NCI-H1048 (cell line): ENCODE measurements around the gene BRAT1.
"Not testable (repeated sequence)": the region's sequence is repeated elsewhere in the genome, so short reads cannot be mapped to it uniquely, and the experiment has no call there.

Experiments used
- DNase-seq: peaks from one replicate; lab custom pipeline; 2025; lab: John Stamatoyannopoulos, UW

The BRAT1 gene

DNA sequence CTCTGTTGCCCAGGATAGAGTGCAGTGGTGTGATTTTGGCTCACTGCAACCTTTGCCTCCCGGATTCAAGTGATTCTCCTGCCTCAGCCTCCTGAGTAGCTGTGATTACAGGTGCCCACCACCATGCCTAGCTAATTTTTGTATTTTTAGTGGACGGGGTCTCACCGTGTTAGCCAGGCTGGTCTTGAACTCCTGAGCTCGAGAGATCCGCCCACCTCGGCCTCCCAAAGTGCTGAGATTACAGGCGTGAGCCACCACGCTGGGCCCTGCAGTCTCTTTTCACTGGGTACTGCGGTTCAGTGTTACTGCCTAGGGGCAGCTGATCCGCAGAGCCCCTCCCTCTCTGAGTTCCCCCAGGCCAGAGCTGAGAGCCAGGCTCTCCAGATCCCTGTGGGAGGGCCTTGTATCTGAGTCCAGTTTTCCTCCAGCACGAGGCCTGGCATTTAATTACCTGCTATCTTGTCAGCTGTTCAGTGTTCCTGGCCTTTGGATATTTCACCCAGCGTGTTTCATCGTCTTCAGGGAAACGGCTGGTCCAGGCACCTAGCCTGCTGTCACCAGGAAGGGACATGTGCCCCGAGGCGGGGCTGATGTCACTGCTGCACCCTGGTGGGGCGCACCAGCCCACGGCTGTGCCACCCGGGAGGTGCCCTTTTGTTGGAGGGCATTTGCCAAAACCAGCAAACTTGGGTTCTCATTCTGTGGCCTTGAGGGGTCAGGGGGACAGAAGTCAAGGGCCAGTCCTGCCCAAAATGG lies 19.3 kb downstream of the BRAT1 start:
- DNase-seq = not testable (repeated sequence)

GRCh38 chr7:2534214-2534613 lies 21.1 kb downstream of the BRAT1 start:
- not testable (repeated sequence) for DNase-seq

DNA sequence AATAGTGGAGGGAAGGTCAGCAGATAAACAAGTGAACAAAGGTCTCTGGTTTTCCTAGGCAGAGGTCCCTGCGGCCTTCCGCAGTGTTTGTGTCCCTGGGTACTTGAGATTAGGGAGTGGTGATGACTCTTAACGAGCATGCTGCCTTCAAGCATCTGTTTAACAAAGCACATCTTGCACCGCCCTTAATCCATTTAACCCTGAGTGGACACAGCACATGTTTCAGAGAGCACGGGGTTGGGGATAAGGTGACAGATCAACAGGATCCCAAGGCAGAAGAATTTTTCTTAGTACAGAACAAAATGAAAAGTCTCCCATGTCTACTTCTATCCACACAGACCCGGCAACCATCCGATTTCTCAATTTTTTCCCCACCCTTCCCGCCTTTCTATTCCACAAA lies 21.8 kb downstream of the BRAT1 start:
- DNase-seq = not testable (repeated sequence)

DNA sequence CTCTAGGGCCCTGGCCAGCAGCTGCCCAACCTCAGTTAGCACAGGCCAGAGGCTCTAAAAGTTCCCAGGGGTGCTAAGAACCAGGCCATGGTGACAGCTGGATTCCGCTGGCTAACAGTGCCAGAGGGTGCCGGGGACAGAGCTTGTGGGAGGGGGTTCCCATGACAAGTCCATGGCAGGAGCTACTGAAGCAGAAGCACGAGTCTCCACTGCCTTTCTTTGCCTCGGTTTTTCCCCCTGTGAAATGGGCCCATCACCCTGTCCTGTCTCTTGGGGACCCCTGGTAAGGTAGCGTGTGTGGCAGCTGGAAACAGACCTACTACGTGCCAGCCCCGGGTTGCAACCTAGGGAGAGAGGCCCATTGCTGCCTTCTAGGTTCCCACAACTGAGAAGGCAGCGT lies 22.5 kb downstream of the BRAT1 start:
- DNase-seq = not testable (repeated sequence)

- DNase-seq = not testable (repeated sequence)
These were observed 23.0 kb downstream of the BRAT1 start for GRCh38 chr7:2532199-2532772.

- DNase-seq = not testable (repeated sequence)
These were observed 23.6 kb downstream of the BRAT1 start for GRCh38 chr7:2531796-2532110.

GRCh38 chr7:2530994-2531795 lies 24.1 kb downstream of the BRAT1 start:
- not testable (repeated sequence) for DNase-seq

GRCh38 chr7:2530071-2530987 lies 25.0 kb downstream of the BRAT1 start:
- DNase-seq = no peak

DNA sequence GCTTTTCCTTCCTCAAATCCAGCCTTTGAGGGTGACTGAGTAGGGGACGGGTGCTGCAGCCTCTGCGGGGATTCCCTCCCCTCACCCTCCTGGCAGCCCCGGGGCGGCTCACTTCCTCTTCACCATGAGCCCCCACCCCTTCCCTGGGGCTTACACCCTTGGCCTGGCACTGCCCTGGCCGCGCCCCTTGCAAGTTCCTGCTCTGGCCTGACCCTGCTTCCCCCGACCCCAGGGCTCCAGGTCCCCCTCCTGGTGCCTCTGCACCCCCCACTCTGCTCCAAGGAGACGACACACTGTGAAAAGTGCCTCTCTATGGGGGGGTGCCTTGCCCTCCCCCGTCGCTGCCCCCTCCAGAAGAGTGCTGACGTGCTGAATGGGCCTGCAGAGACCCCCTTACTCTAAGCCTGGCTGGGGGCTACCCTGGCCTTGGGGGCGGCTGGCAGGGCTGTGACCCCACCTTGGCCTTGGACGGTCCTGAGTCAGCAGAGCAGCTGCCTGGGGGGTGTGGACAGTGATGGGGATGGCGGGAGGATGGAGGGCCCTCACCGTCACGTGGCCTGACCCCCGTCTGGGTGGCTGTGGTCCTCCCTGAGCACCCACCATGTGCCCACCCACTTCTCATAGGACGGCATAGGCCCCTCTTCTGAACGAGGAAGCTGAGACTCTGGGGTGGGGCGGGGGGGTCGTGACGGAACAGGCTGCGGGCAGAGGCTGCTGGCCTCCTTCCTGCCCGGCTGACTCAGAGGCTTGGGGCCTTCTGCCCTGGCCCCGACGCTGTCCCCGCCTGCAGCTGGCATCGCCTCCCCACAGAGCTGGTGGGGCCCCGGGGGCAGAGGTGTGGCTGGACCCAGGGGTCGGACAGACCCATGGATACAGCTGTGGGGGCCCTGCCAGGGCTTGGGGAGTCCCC lies 25.9 kb downstream of the BRAT1 start:
- DNase-seq = no peak

DNA sequence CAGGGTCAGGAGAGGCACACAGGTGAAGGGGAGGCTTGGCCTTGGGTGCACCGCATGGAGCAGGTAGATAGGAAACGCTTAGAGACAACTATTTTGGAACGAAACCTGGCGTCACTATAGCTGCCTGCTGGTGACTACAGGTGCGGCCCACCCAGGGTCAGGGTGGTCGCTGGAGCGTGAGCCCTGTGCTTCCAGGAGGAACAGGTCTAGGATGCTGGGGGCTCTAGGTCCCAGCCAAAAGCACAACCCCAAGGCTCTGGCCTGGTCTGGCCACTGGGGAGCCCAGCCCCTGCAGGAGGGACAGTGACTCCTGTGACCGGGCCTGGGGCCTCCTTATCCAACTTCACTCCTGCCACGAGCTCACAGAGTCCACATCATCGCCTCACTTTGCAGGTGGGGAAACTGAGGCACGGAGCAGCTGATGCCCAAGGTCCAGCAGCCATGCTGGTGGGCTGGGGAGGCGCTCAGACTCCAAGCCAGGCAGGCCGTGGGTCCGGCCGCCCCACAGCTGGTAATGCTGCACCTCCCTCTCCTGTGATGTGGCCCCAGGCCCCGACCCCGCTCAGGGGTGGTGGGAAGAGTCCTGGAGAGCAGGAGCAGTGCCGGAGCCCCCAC lies 26.7 kb downstream of the BRAT1 start:
- no peak for DNase-seq

- no peak for DNase-seq
These were observed 27.5 kb downstream of the BRAT1 start for GRCh38 chr7:2527505-2528467.

DNA sequence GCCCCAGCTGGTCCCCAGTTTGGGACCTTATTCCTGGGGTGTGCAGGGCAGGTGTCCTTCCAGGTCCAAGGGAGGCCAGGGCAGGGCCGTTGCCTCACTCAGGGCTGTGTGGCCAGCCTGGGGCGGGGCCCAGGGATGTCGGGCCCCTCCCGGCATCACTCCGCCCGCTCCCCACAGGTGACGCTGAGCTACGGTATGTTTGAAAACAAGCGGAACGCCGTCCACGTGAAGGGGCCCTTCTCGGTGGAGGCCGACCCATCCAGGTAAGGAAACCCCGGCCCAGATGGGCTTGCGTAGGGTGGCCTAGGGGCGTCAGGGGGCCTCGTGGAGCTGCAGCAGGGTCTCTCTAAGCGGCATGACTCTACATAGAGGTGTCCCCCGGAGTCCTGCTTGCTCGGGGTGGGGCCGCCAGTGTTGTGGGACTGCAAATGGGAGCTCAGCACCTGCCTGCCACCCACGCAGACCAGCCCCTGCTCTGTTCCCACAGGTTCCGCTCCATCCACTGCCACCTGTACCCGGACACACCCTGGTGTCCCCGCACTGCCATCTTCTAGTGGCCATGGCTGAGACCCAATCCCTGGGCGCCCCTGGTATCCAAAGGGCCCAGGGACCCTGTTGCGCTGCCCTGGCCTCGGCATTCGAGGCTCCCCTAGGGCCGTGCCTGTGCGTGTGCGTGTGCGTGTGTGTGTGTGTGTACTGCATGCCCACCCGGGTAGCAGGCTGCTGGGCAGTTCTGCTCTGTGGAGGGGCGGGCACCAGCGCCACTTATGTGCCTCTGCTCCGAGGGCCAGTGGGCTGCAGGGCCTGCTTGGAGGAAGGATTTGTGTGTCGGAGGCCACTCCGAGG lies 28.4 kb downstream of the BRAT1 start:
- no peak for DNase-seq

- DNase-seq = no peak
These were observed 29.4 kb downstream of the BRAT1 start for GRCh38 chr7:2525658-2526630.

- DNase-seq = no peak
These were observed 30.3 kb downstream of the BRAT1 start for GRCh38 chr7:2524808-2525657.

GRCh38 chr7:2523941-2524807 lies 31.1 kb downstream of the BRAT1 start:
- no peak for DNase-seq
